Islet precursor cell (in vitro differentiated cells): Measurements from ENCODE around the gene NYNRIN.
A peak's percentile ranks its signal among the peaks of the same experiment; 100 is the strongest.
"Not testable (repeated sequence)": the region's sequence is repeated elsewhere in the genome, so short reads cannot be mapped to it uniquely, and the experiment has no call there.

Experiments
- DNase-seq: peaks from one replicate; pipeline ENCODE4 v3.0.0-alpha.2; 2018

The NYNRIN gene

GRCh38 chr14:24398653-24399446, at the start of gene NYNRIN:
NYNRIN (plus strand) TSS chr14:24399003; CDS start chr14:24399247, 244 bp downstream.
- peak; percentile 87 for DNase-seq

GRCh38 chr14:24349742-24350141, 49.1 kb upstream of the NYNRIN start:
- no peak for DNase-seq

DNA sequence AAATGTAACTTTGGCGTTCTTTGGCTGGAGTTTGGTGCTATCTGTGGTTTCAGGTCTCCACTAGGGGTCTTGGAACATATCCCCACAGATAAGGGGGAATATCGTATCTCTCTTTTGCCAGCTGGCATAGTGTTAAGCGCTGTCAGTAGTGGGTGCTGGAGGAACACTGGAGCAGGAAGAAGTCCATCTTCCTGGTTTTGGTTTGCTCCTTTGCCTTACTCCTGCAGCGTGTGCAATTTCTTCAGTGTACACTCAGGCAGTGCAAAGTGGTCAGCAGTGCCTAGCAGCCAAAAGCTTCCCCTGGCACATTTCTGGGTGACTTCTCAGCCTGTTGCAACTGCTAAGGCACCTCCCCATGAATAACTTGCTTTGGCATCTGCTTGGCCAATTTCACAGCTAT, 47.3 kb upstream of the NYNRIN start:
- DNase-seq, result no peak

DNA sequence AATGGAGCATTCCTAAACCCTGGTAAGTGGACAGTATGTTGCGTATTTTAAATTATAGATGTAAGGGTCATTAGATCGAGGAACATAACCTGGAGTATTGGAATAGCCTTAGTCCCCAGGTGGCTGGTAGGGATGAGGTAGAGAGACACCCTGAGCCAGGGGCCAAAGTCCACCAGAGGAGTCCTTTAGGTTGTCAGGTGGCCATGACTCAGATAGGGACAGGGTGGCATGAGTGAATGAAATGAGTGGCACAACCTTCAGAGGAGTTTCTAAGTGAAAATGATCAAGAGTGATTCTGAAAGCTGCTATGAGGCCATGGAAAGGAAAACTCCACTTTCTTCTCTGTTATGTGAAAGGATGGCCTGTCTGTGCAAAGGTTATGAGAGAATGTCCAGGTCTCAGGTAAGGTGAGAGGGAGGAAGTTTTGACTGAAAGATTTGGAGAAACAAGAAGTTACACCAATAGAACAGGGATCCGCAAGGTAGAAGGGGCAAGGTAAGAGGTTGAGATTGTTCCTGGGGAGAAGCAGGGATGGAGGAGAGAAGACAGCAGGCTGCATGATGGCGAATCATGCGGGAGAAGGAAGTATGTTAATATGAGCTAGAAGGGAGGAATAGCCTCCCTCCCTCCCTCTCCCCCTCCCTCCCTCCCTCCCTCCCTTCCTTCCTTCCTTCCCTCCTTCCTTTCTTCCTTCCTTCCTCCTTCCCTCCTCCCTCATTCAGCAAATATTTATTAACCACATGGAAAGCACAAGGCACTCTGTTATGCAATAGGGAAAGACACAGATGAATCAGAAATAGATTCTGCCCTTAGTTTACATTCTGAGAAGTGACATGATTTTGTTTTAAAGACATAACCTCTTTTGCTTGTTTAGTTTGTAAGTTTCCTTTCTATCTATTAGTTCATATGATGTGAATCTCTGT, 45.0 kb upstream of the NYNRIN start:
- DNase-seq, result no peak

DNA sequence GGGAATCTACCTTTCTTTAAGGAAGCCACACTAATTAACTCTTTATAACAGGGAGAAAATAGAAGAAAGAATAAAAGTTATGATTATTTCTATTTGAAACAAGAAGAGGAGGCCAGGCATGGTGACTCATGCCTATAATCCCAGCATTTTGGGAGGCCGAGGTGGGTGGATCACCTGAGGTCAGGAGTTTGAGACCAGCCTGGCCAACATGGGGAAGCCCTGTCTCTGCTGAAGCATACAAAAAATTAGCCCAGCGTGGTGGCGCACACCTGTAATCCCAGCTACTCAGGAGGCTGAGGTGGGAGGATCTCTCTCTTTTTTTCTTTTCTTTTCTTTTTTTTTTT, 44.3 kb upstream of the NYNRIN start:
- DNase-seq, result not testable (repeated sequence)

DNA sequence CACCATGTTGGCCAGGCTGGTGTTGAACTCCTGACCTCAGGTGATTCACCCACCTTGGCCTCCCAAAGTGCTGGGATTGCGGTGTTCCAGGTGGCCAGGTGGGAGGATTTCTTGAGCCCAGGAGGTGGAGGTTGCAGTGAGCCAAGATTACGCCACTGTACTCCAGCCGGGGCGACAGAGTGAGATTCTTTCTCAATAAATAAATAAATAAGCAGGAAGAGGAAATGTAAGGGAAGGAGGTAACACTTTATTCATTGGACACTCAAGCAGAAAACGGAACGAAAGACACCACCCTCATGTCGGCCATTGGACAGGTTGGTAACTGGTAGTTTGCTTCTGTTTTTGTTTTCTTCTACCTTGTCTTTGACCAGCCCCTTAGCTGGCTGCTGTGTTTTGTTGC, 43.8 kb upstream of the NYNRIN start:
- DNase-seq, result no peak

- no peak for DNase-seq
Measured at GRCh38 chr14:24356208-24356607, 42.6 kb upstream of the NYNRIN start.

GRCh38 chr14:24360281-24360680, 38.5 kb upstream of the NYNRIN start:
- no peak for DNase-seq

DNA sequence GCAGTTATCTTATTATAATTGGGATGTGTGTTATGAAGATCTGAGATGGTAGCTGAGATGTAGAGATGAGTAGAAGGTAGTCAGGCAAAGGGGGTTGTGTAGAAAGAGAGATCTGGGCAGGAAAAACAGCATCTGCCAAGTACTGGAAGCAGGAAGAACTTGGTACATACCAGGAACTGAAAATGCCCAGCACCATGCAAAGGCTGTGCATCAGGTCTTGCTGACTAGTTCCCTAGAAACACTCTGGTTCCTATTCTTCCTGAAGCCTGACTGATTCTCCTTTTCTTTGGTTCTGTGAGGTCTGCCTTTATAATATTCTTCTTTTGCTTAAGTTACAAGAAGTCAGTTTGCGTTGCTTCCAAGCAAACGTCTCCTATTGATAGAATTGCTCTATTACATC, 37.5 kb upstream of the NYNRIN start:
- DNase-seq, result no peak

- no peak for DNase-seq
Measured at GRCh38 chr14:24362241-24362960, 36.4 kb upstream of the NYNRIN start.

DNA sequence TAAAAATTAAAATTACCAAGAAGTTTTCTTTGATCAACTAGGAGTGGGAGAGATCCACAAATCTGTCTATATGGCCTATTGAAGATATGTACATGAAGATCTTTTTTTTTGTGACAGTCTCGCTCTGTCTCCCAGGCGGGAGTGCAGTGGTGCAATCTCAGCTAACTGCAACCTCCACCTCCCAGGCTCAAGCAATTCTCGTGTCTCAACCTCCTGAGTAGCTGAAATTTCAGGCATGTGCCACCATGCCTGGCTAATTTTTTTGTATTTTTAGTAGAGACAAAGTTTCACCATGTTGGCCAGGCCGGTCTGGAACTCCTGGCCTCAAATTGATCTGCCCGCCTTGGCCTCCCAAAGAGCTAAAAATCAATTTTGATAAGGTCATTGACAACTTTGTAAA, 35.4 kb upstream of the NYNRIN start:
- no peak for DNase-seq

- no peak for DNase-seq
Measured at GRCh38 chr14:24364841-24365240, 34.0 kb upstream of the NYNRIN start.

DNA sequence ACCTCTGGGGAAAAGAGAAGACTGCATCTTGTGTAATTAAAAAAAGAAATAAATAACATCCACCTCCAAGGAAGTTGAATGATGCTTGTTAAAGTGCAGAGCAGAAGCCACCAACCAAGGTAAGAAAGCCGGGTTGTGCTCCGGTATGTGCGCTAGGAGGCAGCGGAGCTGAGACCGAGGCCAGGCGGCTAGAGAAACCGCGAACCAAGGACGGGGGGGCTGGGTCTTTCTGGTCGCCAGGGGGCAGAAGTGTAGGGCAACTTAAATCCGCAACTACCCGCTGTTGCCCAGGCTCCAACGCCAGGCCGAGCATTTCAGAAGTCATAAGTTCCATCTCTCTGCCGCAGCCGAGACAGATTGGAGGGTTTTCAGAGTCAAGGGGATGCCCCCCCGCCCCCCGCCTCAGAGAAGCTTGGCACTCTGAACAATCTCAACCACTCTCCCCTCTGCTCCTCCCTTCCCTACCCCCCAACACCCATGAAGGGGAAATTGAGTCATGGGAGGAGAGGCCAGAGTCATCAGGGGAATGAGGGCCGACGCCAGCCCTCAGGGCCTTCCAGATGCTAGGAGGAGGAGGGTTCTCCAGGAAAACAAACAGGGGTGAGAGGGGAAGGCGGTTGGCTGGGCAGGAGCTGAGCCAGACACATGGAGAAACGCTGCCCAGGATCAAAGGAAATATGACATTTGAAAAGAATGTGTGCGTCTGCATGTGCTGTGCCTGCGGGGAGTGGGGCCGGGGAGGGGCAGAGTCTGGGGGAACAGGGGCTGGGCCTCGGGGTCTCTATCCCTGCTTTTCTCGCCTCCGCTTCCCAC, 33.0 kb upstream of the NYNRIN start:
- peak; percentile 96 for DNase-seq

DNA sequence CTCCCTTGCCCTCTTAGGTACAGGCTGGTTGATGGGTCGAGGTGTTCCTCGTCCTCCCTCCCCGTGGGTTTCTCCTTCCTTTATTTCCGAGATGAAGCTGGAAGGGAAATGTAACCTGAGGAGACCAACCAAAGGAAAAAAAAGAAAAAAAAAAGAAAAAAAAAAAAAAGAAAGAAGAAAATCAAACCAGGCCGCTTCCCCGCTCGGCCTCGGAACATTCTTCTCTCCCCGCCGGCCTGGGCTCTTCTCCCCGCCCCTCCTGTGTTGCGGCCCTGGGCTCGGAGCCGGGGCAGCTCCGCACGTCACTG, 32.4 kb upstream of the NYNRIN start:
- DNase-seq, result no peak

DNA sequence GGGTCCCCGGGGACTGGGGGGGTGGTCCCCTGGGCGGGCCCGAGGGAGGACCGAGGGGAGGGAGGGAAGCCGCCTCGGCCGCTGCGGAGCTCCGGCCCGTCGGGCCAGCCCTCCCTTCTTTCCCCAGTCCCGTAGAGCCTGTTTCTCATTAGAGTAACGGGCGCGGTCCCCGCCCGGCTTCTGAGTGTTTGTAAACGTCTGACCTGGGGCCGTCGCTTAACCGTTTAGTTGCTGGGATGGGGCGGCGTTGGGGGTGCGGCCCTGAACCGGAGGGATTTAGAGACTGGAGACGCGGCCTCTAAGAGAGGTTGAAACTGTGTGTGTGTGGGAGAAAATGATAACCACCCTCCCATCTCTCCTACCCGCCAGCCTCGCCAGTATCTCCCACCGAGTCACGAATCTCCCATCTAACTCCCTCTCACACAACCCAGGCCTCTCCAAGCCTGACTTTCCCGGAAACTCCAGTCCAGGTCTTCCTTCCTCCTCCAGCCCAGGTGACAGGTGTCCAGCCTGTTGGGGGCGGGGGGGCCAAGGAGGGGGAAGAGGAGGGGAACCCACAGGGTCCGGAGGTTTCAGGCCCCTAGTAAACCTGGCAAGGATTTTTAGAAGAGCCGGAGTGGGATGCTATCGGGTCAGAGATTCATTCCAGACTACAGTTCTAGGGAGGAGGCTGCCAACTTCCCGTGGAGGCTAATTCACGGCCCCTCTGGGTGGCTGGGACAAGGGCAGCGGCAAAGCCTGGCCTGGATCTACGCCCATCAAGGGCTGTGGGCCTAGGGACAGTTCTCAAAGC, 31.9 kb upstream of the NYNRIN start:
- peak; percentile 98 for DNase-seq

DNA sequence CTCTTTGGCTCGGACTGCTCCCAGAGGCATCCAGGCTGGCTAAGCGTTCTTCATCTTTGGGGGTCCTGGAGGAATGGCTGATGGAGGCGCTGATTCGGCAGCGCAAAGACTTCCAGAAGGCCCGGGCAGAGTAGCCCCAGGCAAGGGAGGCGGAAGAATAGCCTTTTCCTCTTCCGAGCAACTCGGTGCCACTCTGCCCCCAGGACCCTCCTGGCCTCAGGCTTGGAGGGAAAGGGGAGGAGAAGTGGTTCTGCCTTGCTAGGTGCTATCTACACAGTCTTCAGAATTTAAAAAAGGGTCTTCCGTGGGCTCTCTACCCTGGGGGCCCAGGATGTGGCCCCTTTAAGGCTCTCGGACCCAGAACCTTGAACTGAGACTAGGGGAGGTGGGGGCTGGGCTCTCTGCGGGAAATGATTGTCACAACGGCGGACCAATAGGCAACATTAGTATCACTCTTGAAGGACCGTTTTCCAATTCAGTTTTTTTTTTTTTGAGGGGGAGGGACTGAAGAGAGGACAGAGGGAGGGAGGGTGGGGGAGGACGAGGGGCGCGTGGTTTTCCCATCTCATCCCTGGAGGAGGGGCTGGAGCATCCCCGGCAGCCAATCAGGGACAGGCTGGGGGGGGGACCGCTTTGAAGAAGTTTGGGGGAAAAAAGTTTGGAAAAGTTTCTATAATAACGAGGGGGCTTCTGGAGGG, 31.1 kb upstream of the NYNRIN start, which contains the start of gene NFATC4:
NFATC4 (plus strand) TSS at position 671 of the 698 bp plus-strand sequence. CDS start 157 bp downstream, outside the sequence.
- DNase-seq, result peak; percentile 90

DNA sequence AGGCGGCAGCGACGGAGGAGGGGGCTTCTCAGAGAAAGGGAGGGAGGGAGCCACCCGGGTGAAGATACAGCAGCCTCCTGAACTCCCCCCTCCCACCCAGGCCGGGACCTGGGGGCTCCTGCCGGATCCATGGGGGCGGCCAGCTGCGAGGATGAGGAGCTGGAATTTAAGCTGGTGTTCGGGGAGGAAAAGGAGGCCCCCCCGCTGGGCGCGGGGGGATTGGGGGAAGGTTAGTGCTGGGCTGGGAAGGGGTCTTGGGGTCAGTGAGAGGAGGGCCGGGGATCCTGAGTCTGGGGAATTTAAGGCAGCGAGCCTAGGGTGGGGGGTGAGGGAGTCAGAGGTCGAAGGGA, 30.6 kb upstream of the NYNRIN start:
- no peak for DNase-seq

DNA sequence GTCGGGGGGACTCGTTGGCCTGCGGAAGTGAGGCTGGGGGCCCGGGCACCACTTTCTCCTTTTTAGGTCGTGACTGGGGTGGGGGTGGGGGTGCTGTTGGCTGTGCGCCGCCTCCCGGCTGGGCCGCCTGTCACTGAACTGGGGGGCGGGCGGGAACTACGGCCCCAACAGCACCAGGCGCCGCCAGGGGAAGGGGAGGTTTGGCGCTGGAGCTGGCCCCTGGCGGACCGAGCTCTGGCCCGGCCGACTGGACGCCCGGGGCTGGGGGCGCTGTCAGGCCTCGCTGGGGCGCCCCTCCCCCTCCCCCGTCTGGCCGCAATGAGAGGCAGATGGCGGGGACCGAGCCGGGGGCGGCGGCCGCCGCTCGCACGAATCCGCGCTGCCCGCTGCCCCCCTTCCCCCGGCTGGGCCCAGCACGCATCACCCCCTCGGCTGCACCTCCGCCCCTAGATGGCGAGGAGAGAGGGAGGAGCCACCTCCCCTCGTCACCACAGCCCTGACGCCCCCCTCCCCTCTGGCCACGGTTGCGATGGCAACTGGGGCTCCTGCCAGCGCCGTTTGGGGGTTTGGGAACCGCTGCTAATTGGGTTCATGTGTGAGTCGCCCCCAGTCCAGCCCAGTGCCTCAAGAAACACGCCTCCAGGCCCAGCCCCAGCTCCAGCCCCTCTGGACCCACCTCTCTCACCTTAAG, 30.1 kb upstream of the NYNRIN start:
- DNase-seq, result peak; percentile 69

GRCh38 chr14:24369463-24369862, 29.3 kb upstream of the NYNRIN start:
- DNase-seq, result no peak

- no peak for DNase-seq
Measured at GRCh38 chr14:24369907-24370687, 28.7 kb upstream of the NYNRIN start.
